Activated CD4-positive, alpha-beta T cell treated with anti-CD3 and anti-CD28 coated beads for 24 hours (primary cell): Measurements from ENCODE around the gene DPP7.
A peak's percentile ranks its signal among the peaks of the same experiment; 100 is the strongest.

Experiments used
- DNase-seq, 2 donors: peaks; one replicate each; pipeline ENCODE4 v3.0.0-alpha.2; 2020; ENCODE audit warnings: low read depth in 2 of 2

Gene DPP7

DNA sequence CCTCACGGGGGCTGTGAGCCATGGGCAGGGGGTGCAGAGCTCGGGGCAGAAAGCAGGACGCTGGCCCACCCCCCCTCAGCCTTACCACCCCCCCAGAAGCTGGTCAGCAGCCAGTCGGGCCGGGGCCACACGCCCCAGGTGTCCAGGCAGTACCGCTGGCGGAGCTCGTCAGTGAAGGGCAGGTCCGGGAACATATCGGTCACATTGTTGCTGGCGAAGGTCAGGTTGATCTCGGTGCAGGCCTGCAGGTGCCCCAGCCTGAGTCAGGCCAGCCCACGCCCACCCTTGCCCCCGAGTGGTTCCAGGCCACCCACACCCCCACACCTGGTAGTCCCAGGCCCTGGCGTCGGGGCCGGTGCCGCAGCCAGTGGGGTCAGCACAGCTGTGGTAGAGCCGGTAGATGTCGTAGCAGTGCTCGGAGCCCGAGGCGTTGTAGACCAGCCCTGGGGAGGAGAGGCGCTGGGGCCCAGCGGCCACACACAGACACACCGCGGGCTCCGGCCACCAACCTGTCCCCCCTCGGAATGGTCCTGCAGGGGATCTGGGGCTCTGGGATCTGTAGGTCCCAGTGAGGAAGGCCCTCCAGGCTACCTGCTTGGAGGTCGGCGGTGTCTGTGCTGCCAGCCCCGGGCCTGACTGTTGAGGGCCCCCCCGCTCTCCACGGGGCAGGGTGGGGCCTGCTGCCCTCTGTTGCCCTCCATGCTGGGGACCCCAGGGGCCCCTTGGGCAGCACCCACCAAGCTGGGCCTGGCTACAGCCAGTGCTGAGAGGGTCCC is 2.6 kb downstream of the DPP7 start:
- DNase-seq, result no peak

- DNase-seq, result no peak
Measured at GRCh38 chr9:137110911-137111787, 3.4 kb downstream of the DPP7 start.

DNA sequence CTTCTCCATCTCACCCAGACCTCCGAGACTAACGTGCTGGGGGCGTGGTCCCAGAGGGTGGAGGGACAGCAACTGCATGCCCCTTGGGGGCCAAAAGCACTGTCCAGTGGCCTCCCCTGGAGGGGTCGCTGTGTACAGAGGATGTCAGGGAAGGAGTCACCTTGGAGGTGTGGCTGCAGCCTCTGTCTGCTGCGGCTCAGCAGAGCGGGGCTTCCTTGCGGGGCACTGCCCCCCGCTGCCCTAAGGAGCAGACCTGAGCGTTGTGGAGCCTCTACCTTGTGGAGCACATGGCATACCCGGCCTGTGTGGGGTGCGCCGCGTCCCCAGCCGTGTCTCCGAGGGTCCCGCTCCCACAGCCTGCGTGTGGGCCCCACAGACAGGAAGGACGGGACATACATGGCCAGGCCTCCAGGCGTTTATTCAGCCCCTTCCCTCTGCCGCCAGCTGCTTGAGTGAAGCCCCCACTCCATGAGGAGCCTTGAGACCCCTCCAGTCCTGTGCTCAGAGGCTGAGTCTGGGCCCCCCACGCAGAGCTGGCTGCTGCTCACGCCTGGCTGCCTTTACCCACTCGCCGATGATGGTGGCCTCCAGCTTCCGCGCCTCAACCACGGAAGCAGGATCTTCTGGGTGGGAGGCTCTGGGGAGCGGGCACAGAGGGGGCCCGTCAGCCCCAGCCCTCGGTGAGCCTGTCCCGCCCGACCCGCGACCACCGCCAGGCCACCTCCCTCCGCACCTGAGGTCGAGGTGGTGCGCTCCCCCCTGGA is 4.2 kb downstream of the DPP7 start:
- DNase-seq, result no peak

- DNase-seq, result no peak
Measured at GRCh38 chr9:137109250-137110146, 5.0 kb downstream of the DPP7 start.

DNA sequence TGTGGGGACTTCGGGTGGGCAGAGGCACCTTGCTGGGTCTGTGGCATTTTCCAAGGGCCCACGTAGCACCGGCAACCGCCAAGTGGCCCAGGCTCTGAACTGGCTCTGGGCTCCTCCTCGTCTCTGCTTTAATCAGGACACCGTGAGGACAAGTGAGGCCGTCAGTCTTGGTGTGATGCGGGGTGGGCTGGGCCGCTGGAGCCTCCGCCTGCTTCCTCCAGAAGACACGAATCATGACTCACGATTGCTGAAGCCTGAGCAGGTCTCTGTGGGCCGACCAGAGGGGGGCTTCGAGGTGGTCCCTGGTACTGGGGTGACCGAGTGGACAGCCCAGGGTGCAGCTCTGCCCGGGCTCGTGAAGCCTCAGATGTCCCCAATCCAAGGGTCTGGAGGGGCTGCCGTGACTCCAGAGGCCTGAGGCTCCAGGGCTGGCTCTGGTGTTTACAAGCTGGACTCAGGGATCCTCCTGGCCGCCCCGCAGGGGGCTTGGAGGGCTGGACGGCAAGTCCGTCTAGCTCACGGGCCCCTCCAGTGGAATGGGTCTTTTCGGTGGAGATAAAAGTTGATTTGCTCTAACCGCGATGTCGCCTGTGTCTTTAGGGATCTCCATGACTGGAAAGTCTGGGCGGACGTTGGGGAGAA is 5.8 kb downstream of the DPP7 start:
- DNase-seq, result no peak

- no peak for DNase-seq
Measured at GRCh38 chr9:137107982-137108381, 6.6 kb downstream of the DPP7 start.

GRCh38 chr9:137107312-137107921 is 7.1 kb downstream of the DPP7 start:
- no peak for DNase-seq

GRCh38 chr9:137106662-137107250 is 7.8 kb downstream of the DPP7 start:
- no peak for DNase-seq

DNA sequence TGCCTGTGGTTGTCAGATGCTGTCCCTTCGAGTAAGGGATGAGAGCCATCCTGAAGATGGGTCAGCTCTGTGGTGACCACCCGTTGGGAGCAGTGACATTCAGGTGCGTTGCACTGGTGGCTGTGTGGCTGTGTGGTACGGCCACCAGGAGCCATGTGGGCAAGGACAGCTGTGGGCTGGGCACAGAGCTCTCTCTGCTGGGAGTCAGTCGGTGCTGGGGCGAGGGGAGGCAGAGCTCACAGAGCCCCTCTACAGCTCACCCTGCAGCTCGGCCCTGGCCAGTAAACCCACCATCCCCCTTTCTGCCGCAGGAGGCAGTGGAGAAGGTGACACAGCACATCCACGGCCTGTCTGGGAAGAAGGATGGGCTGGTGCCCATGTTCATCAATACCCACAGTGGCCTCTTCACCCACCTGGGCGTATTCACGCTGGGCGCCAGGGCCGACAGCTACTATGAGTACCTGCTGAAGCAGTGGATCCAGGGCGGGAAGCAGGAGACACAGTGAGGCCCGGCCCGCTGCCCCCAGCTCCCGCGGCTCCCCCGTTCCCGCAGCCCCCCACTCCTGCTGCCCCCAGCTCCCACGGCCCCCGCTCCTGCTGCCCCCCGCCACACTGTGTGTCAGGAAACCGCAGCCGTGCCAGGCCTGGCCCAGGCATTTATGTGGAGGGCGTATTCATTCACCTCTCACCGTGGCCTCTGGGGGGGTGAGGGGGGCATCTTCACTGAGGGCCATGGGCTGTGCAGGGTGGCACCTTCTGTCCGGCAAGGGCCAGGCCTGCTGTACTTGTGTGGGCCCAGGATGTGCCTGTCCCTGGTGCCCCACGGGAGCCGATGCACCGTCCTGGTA is 8.5 kb downstream of the DPP7 start:
- DNase-seq, result no peak

DNA sequence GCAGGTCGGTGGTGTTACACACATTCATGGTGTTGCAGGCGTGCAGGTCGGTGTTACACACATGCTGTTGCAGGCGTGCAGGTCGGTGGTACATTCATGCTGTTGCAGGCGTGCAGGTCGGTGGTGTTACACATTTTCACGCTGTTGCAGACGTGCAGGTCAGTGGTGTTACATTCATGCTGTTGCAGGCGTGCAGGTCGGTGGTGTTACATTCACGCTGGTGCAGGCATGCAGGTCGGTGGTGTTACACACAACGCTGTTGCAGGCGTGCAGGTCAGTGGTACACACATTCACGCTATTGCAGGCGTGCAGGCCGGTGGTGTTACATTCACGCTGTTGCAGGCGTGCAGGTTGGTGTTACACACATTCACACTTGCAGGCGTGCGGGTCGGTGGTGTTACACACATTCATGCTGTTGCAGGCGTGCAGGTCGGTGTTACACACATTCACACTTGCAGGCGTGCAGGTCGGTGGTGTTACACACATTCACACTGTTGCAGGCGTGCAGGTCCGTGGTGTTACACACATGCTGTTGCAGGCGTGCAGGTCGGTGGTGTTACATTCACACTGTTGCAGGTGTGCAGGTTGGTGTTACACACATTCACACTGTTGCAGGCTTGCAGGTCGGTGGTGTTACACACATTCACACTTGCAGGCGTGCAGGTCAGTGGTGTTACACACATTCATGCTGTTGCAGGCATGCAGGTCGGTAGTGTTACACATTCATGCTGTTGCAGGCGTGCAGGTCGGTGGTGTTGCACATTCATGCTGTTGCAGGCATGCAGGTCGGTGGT is 11.1 kb downstream of the DPP7 start:
- DNase-seq, result no peak

DNA sequence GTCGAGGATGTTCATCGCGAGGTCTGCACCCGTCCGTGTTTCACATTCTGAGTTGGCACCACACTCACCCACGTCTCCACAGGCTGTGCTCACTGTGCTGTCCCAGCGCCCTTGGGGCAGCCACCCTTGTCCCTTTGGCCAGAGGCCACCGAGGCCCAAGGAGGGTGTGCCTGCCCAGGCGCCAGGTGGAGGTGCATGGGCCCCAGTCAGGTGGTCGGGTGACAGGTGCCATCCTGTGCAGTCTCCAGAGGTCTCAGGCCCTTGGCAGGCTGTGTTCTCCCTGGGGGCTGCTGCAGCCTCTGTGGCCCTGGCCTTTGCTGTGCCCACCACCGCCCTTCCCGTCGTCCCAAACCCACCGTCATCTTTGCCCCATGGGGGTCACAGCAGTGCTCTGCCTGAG is 15.3 kb downstream of the DPP7 start:
- DNase-seq, result no peak

- DNase-seq, result no peak
Measured at GRCh38 chr9:137097761-137098462, 16.6 kb downstream of the DPP7 start.

GRCh38 chr9:137096785-137097546 is 17.6 kb downstream of the DPP7 start:
- DNase-seq, result no peak

- DNase-seq, result peak; percentile 71 to 79
Measured at GRCh38 chr9:137095664-137096517, 18.6 kb downstream of the DPP7 start.

DNA sequence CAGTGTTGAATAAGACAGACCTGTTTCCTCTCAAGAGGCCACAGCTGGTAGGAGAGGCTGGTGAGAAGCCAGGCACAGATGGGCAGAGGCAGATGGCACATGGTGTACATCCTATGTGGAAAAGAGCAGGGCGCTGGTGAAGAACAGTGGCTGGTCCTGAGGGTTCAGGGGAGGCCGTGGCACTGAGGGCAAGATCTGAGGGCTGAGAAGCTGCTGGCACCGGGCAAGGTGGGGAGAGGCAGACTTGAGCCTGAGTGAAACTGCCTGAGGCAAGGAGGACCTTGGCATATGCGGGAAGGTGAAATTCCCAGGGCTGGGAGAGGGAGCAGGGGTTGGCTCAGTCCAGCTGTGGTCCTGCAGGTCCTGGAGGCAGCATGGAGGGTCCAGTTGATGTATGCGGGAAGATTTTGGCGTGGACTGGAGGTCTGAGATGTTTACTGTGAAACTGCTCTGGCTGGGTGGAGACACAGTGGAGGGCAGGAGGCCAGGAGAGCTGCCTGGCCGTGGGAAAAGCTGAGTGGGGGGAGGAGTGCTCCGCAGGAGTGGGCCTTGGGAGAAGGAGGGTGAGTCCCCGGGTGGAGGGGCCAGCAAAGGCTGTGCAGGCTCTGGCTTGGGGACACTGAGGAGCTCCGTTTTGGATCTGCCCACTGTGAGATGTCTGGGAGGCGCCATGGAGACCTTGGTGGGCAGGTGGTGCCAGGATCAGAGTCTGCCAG is 25.1 kb downstream of the DPP7 start:
- DNase-seq, result no peak
